ENCODE measurements around the gene A3GALT2. TPM values are rescaled to one million over a fixed set of nuclear protein-coding genes. Genes with fewer than 3 reads are reported as not detected.
A peak's percentile ranks its signal among the peaks of the same experiment; 100 is the strongest.

A3GALT2 gene
- total RNA-seq, 2 donors from 2014 or later = not detected

DNA sequence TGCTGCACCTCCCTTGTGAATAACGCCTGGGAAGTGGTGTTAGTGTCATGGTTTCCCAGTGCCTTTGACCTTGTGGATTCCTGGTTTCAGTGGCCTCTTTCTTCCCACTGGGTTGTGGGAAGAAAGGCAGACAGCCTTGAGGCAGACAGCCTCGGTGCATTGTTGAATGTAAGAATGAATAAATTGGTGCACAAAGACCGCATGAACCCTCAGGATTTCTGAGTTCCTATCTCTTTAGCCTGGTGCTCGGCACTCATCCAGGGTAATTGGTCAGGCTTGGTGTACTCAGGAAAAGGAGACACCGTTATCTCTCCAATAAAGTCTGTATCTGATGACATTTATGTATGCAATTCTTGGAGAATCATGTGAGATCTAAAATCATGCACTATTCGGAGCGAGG lies 59.6 kb downstream of the A3GALT2 start:
- DNase-seq (no peak), ATAC-seq (replicated peaks in 1 of 2) (no peak)
- Mint-ChIP-seq H3K27me3 (ENCODE audit: low read depth) (no peaks in the 10 kb centered on the region), H3K27ac (peak overlapping the region; percentile 17), H3K4me1 (ENCODE audit: low read depth) (peaks cover 46% of the 10 kb centered on the region), H3K9me3 (no peaks in the 10 kb centered on the region), H3K4me3 (no peak overlapping the region), H3K36me3 (ENCODE audit: insufficient read depth in 2 of 2) (peaks cover 4% of the 10 kb centered on the region in 2 donors)

- ATAC-seq (replicated peaks in 1 of 2) (no peak), DNase-seq (no peak)
- Mint-ChIP-seq H3K27ac (no peak overlapping the region), H3K36me3 (ENCODE audit: insufficient read depth in 2 of 2) (peaks cover 4% of the 10 kb centered on the region in 2 donors), H3K4me1 (ENCODE audit: low read depth) (peaks cover 46% of the 10 kb centered on the region), H3K4me3 (no peak overlapping the region), H3K9me3 (no peaks in the 10 kb centered on the region), H3K27me3 (ENCODE audit: low read depth) (no peaks in the 10 kb centered on the region)
These were observed 60.5 kb downstream of the A3GALT2 start for GRCh38 chr1:33260439-33260838.

GRCh38 chr1:33259879-33260278 lies 61.0 kb downstream of the A3GALT2 start:
- DNase-seq = no peak

GRCh38 chr1:33258788-33259274 lies 62.1 kb downstream of the A3GALT2 start:
- Mint-ChIP-seq H3K4me1 (ENCODE audit: low read depth) (peaks cover 46% of the 10 kb centered on the region), H3K4me3 (peak overlapping the region in 1 of 2 donors; percentile 98), H3K27me3 (ENCODE audit: low read depth) (no peaks in the 10 kb centered on the region), H3K27ac (no peak overlapping the region), H3K36me3 (ENCODE audit: insufficient read depth in 2 of 2) (peaks cover 4% of the 10 kb centered on the region in 2 donors), H3K9me3 (no peaks in the 10 kb centered on the region)
- DNase-seq = no peak
- no peak for ATAC-seq (replicated peaks in 1 of 2)

More at GRCh38 chr1:33259879-33260278, 61.0 kb downstream of the A3GALT2 start:
- ATAC-seq (replicated peaks in 1 of 2) = peak in 1 of 2 donors; percentile 43
- Mint-ChIP-seq H3K4me3 (peak overlapping the region in 1 of 2 donors; percentile 49), H3K27ac (no peak overlapping the region), H3K27me3 (ENCODE audit: low read depth) (no peaks in the 10 kb centered on the region), H3K4me1 (ENCODE audit: low read depth) (peaks cover 46% of the 10 kb centered on the region), H3K36me3 (ENCODE audit: insufficient read depth in 2 of 2) (peaks cover 4% of the 10 kb centered on the region in 2 donors), H3K9me3 (no peaks in the 10 kb centered on the region)

DNA sequence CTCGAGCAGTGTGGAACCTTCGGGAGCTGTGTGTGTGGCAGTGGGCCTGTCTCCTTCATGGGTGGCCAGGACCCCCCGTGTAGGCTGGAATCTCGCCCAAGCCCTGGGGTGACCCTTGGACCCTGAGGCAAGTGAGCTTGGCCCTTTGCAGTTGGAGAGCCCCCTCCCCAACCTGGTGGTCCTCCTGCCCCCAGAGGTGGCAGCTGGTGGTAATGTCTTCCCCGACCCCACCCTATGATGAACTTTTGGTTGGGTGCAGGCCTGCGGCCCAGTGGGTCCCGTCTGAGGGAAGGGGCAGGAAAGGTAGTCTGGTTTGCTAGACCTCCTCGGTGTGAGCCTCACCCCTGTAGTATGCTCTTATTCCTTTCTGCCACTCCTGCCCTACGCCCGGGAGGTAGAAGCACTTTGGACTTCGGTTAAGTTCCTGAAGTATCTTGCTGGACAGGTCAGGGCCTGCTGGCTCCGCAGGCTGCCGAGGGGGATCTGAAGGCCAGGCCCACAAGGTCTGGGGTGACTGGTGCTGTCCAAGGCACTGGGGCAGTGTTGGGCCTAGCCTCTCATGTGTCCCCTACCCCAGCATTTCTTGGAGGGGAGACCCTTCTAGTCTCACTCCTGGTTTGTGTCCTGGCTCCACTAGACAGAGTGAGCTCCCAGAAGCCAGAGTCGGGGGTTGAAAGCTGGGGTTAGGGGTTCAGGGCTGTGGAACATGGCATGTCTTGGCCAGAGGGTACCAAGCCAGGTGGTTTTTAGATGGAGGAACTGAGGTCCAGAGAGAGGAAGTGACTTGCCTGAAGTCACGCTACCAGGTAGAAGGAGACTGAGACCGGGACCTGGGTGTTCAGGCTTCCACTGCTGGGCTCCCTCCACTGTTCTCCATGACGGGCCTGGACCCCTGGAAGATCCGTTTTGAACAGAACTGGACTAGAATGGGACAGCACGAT lies 62.9 kb downstream of the A3GALT2 start:
- H3K4me1 Mint-ChIP-seq (ENCODE audit: low read depth) = peaks cover 46% of the 10 kb centered on the region
- H3K27me3 Mint-ChIP-seq (ENCODE audit: low read depth) = no peaks in the 10 kb centered on the region
- no peak for DNase-seq
- H3K36me3 Mint-ChIP-seq (ENCODE audit: insufficient read depth in 2 of 2) = peaks cover 4% of the 10 kb centered on the region in 2 donors
- peak overlapping the region; percentile 50 for H3K27ac Mint-ChIP-seq
- no peaks in the 10 kb centered on the region for H3K9me3 Mint-ChIP-seq
- peak overlapping the region; percentile 98 to 99 for H3K4me3 Mint-ChIP-seq
- no peak for ATAC-seq (replicated peaks in 1 of 2)

DNA sequence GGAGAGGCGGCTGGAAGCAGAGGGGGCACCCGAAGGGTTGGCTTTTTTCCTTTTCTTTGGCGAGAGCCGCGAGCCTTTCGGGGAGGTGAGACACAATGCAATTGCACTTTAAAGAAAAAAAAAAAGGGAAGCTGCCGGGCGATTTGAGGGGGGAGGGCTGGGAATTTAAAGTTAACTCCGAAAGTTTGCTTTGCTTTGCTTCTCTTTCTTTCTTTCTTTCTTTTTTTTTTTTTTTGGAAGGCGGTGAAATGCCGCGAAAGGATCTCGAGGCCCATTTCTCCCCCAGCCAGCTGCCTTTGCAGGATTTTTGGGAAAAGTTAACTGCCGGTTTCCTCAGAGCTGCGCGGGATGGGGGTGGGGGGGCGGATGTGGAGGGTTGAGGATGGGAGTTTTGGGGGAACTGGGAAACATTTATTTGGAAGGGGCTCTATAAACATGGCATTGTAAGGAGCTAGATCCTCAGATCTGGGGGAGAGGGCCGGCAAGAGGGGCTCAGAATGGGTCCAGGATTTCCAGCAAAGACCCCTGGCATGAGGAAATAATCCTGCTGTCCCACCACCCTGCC lies 63.6 kb downstream of the A3GALT2 start:
- Mint-ChIP-seq H3K4me1 (ENCODE audit: low read depth) (peaks cover 40% of the 10 kb centered on the region), H3K27me3 (ENCODE audit: low read depth) (no peaks in the 10 kb centered on the region), H3K4me3 (peak overlapping the region; percentile 98 to 99), H3K36me3 (ENCODE audit: insufficient read depth in 2 of 2) (peaks cover 4% of the 10 kb centered on the region in 2 donors), H3K9me3 (peaks cover 0 to under 1% of the 10 kb centered on the region in 2 donors), H3K27ac (peak overlapping the region; percentile 99)
- DNase-seq (no peak), ATAC-seq (replicated peaks in 1 of 2) (no peak)

Other genes starting within 250 kb of the A3GALT2 start
- gene AZIN2, start 239.9 kb downstream of the A3GALT2 start, total RNA-seq = 1 to 10 TPM; 2.5 to 4.1 TPM
- gene TRIM62, start 139.1 kb downstream of the A3GALT2 start, total RNA-seq = 1 to 10 TPM; 4.1 to 8.1 TPM
- gene ZNF362, start 64.6 kb downstream of the A3GALT2 start, total RNA-seq = 10 to 100 TPM; 16.9 to 23.9 TPM
- 10 to 100 TPM; 29.4 to 31.5 TPM for gene PHC2, start 110.0 kb upstream of the A3GALT2 start, total RNA-seq
- 1 to 10 TPM; 3.1 to 3.3 TPM for gene ZSCAN20, start 151.5 kb upstream of the A3GALT2 start, total RNA-seq

All from activated T-cell treated with anti-CD3 and anti-CD28 coated beads, Interleukin-2, amount 50 U/mL, for 72 hours (primary cell).